ENCODE results near the gene DNAH11. TPM values are rescaled to one million over a fixed set of nuclear protein-coding genes. Genes with fewer than 3 reads are reported as not detected.
"Not testable (repeated sequence)": the region's sequence is repeated elsewhere in the genome, so short reads cannot be mapped to it uniquely, and the experiment has no call there.

The DNAH11 gene
- total RNA-seq, 4 donors from 2014 or later = 0.35 to 19.0 (median 3.2) TPM

DNA sequence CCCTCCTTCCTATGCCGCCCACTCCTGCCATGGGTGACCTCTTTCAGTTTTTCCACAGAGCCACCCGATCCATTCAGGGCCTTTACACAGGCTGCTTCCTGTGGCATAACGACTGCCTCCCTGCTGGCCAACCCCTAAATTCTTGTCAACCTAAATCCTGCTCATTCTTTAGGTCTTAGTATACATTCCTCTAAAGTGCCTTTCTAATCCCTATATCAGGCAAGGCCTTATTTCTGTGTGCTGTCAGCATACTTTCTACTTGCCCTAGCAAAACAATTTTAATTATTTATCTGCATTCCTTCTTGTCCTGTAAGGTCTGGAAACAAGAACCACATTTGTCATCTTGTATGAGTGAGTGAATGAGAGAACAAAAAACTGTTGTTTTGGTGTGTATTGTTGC, 132.4 kb downstream of the DNAH11 start:
- Histone ChIP-seq H3K27me3 (no peaks in the 10 kb centered on the region), H3K27ac (no peak overlapping the region), H3K9me3 (no peaks in the 10 kb centered on the region), H3K4me3 (no peak overlapping the region), H3K36me3 (no peaks in the 10 kb centered on the region), H3K4me1 (no peaks in the 10 kb centered on the region)
- TF ChIP-seq CTCF (IDR thresholded peaks at IDR 0.05) (no peak), POLR2A (IDR thresholded peaks at IDR 0.05) (no peak)
- DNase-seq = no peak

DNA sequence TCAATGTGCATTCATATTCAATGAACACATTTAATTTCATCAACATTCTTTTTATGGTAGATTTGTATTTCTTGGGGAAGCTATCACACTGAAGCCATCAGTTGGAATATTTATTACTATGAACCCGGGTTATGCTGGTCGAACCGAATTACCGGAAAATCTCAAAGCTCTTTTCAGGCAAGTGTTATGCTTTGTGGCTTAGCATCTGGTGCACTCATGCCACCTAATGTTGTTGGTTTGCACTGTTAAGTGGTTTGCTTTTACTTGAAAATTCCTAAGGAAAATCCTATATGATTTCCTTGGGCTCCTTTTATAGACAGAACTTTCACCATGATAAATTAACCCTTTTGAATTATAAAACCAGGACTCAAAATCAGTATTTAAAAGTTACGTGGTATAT, 147.9 kb downstream of the DNAH11 start:
- no peak for TF ChIP-seq CTCF (IDR thresholded peaks at IDR 0.05)
- no peak for TF ChIP-seq POLR2A (IDR thresholded peaks at IDR 0.05)
- H3K27me3 ChIP-seq = no peaks in the 10 kb centered on the region
- H3K9me3 ChIP-seq = no peaks in the 10 kb centered on the region
- H3K27ac ChIP-seq = no peak overlapping the region
- H3K36me3 ChIP-seq = no peaks in the 10 kb centered on the region
- no peaks in the 10 kb centered on the region for H3K4me1 ChIP-seq
- no peak overlapping the region for H3K4me3 ChIP-seq
- no peak for DNase-seq

DNA sequence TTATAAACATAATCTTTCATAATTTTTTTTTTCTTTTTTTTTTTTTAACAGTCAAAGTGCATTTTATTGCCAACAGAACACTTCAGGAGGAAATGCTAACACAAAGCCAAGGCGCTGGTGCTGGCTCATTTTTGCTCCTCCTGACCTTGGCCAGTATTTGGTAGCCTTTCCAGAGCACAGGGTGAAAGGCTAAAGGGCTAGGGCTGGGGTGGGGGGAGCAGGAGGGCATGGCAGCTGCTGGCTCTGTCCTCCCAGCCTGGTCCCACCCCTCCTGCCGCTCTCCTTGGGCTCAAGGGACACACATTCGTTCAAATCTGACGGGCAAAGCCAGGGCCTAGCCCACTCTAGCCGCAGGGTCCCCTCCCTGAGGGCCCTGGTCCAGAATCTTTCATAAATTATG, 148.3 kb downstream of the DNAH11 start:
- not testable (repeated sequence) for H3K27ac ChIP-seq, H3K4me1 ChIP-seq, H3K4me3 ChIP-seq, DNase-seq, H3K9me3 ChIP-seq, H3K36me3 ChIP-seq, H3K27me3 ChIP-seq

DNA sequence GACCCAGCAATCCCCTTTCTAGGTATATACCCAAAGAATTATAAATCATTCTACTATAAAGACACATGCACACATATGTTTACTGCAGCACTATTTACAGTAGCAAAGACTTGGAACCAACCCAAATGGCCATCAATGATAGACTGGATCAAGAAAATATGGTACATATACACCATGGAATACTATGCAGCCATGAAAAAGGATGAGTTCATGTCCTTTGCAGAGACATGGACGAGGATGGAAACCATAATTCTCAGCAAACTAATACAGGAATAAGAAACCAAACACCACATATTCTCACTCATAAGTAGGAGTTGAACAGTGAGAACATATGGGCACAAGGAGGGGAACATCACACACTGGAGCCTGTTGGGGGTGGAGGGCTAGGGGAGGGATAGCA, 157.7 kb downstream of the DNAH11 start:
- DNase-seq, H3K27ac ChIP-seq, H3K4me1 ChIP-seq, H3K36me3 ChIP-seq, H3K27me3 ChIP-seq, H3K4me3 ChIP-seq, H3K9me3 ChIP-seq: not testable (repeated sequence)

GRCh38 chr7:21702303-21702702, 159.5 kb downstream of the DNAH11 start:
- DNase-seq = no peak
- H3K27ac ChIP-seq = no peak overlapping the region
- no peaks in the 10 kb centered on the region for H3K36me3 ChIP-seq
- TF ChIP-seq POLR2A (IDR thresholded peaks at IDR 0.05) (no peak), CTCF (IDR thresholded peaks at IDR 0.05) (no peak)
- H3K4me1 ChIP-seq = no peaks in the 10 kb centered on the region
- H3K27me3 ChIP-seq = no peaks in the 10 kb centered on the region
- no peaks in the 10 kb centered on the region for H3K9me3 ChIP-seq
- H3K4me3 ChIP-seq = no peak overlapping the region

- no peak for TF ChIP-seq POLR2A (IDR thresholded peaks at IDR 0.05)
- TF ChIP-seq CTCF (IDR thresholded peaks at IDR 0.05) = no peak
- no peak overlapping the region for H3K27ac ChIP-seq
- H3K4me1 ChIP-seq = no peaks in the 10 kb centered on the region
- H3K27me3 ChIP-seq = no peaks in the 10 kb centered on the region
- no peak for DNase-seq
- no peaks in the 10 kb centered on the region for H3K36me3 ChIP-seq
- no peaks in the 10 kb centered on the region for H3K9me3 ChIP-seq
- H3K4me3 ChIP-seq = no peak overlapping the region
Observed at GRCh38 chr7:21704359-21704758, 161.5 kb downstream of the DNAH11 start.

GRCh38 chr7:21706131-21706530, 163.3 kb downstream of the DNAH11 start:
- H3K9me3 ChIP-seq = no peaks in the 10 kb centered on the region
- H3K4me3 ChIP-seq = no peak overlapping the region

More at GRCh38 chr7:21706131-21706530, 163.3 kb downstream of the DNAH11 start:
- no peaks in the 10 kb centered on the region for H3K4me1 ChIP-seq
- H3K27me3 ChIP-seq = no peaks in the 10 kb centered on the region
- no peak overlapping the region for H3K27ac ChIP-seq
- TF ChIP-seq CTCF (IDR thresholded peaks at IDR 0.05) (no peak), POLR2A (IDR thresholded peaks at IDR 0.05) (no peak)
- no peaks in the 10 kb centered on the region for H3K36me3 ChIP-seq
- no peak for DNase-seq
